ENCODE measurements around the gene GGCX.

The GGCX gene

GRCh38 chr2:85539361-85540132 is 21.7 kb downstream of the GGCX start (continued):
- TF ChIP-seq PATZ1 (tag by site-specific recombination; IDR thresholded peaks at IDR 0.05) (peak; percentile 72), ZFP37 (tag by site-specific recombination; IDR thresholded peaks at IDR 0.05) (peak; percentile 33; the same call in 1 of the 2 replicates), ZNF623 (tag by site-specific recombination; IDR thresholded peaks at IDR 0.05) (no peak), ZFP69B (tag by site-specific recombination; IDR thresholded peaks at IDR 0.05) (0 out of 2 replicates have a peak, but pooled peaks have one; percentile 7), ZNF146 (tag by site-specific recombination; IDR thresholded peaks at IDR 0.05) (no peak), ZNF2 (tag by site-specific recombination; IDR thresholded peaks at IDR 0.05) (peak; percentile 8; the same call in 1 of the 2 replicates), ZNF214 (tag by site-specific recombination; IDR thresholded peaks at IDR 0.05; ENCODE audit: borderline replicate concordance) (no peak)

DNA sequence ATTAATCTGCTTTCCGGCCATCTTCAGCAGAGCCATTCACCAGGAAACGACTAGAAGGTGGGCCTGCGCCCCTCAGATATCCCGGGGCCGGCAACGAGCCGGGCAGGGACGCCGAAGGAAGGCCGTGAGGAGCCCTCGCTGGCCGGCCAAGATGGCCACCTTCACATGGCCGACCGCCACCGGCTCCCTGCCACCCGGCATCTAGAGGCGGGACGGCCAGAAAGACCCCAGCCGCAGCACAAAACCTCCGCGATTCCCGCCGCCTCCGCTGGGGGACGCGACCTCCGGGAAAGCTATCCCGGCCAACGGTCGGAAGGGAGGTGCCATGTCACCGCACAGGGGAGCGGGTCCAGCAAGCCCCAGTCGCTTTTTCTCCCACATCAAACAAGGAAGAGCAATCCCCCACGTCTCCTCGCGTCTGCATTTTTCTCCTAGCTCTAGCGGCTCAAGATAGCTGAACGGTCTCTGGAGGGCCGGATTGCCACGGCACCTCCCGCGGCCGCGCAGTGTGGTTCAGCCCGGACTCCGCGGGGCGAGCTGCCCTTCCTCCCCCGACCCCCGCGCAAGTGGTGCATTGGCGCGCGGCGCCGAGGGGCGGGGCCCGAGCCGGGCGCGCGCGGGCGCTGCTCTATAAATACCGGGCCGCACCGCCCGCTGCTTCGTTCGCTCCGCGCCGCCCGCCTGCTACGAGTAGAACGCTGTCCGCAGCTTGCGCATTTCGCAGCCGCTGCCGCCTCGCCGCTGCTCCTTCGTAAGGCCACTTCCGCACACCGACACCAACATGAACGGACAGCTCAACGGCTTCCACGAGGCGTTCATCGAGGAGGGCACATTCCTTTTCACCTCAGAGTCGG is 22.6 kb downstream of the GGCX start, which contains the start of gene MAT2A:
MAT2A (plus strand) TSS at position 662 of the 854 bp plus-strand sequence; CDS start at position 782, 120 bp downstream.
- Histone ChIP-seq H3K9me3 (ENCODE audit: control insufficient read depth, insufficient read depth, low read depth, low read length) (no peaks in the 10 kb centered on the region), H3K27ac (ENCODE audit: extremely low read depth, low read depth, low read length) (peak within 1 kb of the TSS; percentile 99), H3K4me3 (ENCODE audit: low read depth, low read length) (peak within 1 kb of the TSS; percentile 98), H3K4me1 (ENCODE audit: control insufficient read depth, insufficient read depth, low read length) (0 out of 2 replicates have a peak, but pooled peaks cover 2% of the 10 kb centered on the region), H3K36me3 (ENCODE audit: control insufficient read depth in 2 of 2, insufficient read depth in 1 of 2, low read length in 2 of 2) (peaks cover 21 to 42% of the 10 kb centered on the region in 2 experiments)
- POLR2A ChIA-PET, result interaction anchor here (0.5 to 5.3 kb wide), 55 partner anchors 9 to 612 kb away, joined by 3 to 106 read pairs (median 5); partner anchors contain the start of genes C2orf68, ELMOD3, GGCX and POLR1A
- CTCF ChIA-PET, result interaction anchor here (0.5 to 9.1 kb wide), 9 partner anchors 10 to 185 kb away, joined by 3 to 73 read pairs (median 3); partner anchors contain the start of gene SH2D6
- TF ChIP-seq ZNF391 (tag by site-specific recombination; IDR thresholded peaks at IDR 0.05; ENCODE audit: borderline replicate concordance, low read depth), result 0 out of 2 replicates have a peak, but pooled peaks have one; percentile 12
- TF ChIP-seq ZNF837 (tag by site-specific recombination; IDR thresholded peaks at IDR 0.05), result no peak
- no peak for TF ChIP-seq ZNF404 (tag by site-specific recombination; IDR thresholded peaks at IDR 0.05)
- no peak for TF ChIP-seq SCRT2 (tag by site-specific recombination; IDR thresholded peaks at IDR 0.05)
- TF ChIP-seq ZNF596 (tag by site-specific recombination; IDR thresholded peaks at IDR 0.05), result no peak
- TF ChIP-seq PRDM10 (tag by site-specific recombination; IDR thresholded peaks at IDR 0.05), result peak; percentile 100
- peak; percentile 47; the same call in 1 of the 2 replicates for TF ChIP-seq KLF10 (tag by site-specific recombination; IDR thresholded peaks at IDR 0.05)
- 0 out of 2 replicates have a peak, but pooled peaks have one; percentile 12 for TF ChIP-seq ZSCAN18 (tag by site-specific recombination; IDR thresholded peaks at IDR 0.05)
- 0 out of 2 replicates have a peak, but pooled peaks have one; percentile 12 for TF ChIP-seq SALL2 (tag by site-specific recombination; IDR thresholded peaks at IDR 0.05; ENCODE audit: borderline replicate concordance)
- no peak for TF ChIP-seq ZNF221 (tag by site-specific recombination; IDR thresholded peaks at IDR 0.05; ENCODE audit: borderline replicate concordance)
- peak; percentile 62; the same call in 1 of the 2 replicates for TF ChIP-seq ZNF76 (tag by site-specific recombination; IDR thresholded peaks at IDR 0.05; ENCODE audit: borderline replicate concordance, low read depth)
- TF ChIP-seq KLF17 (tag by site-specific recombination; IDR thresholded peaks at IDR 0.05), result no peak; the same call in 1 of the 2 replicates
- no peak for TF ChIP-seq ZNF292 (tag by site-specific recombination; IDR thresholded peaks at IDR 0.05; ENCODE audit: borderline replicate concordance, low read depth)
- no peak for TF ChIP-seq ZNF26 (tag by site-specific recombination; IDR thresholded peaks at IDR 0.05)
- no peak for TF ChIP-seq ZNF223 (tag by site-specific recombination; IDR thresholded peaks at IDR 0.05)

All from HEK293 (cell line).